HUES64 (cell line): ENCODE measurements around the gene RILPL2.
"Not testable (repeated sequence)": the region's sequence is repeated elsewhere in the genome, so short reads cannot be mapped to it uniquely, and the experiment has no call there.

Source experiments
- H3K27ac ChIP-seq: 2 replicates; pipeline ENCODE4 v1.7.0; 2013; ENCODE audit warnings: low read depth, low read length, inconsistent platforms
- H3K27me3 ChIP-seq: 2 replicates; pipeline ENCODE4 v1.6.1; 2013; ENCODE audit warnings: mild to moderate bottlenecking, low read length; ENCODE audit not compliant: insufficient read depth
- H3K36me3 ChIP-seq: 2 replicates; pipeline ENCODE4 v1.6.1; 2013; ENCODE audit warnings: mild to moderate bottlenecking, low read length; ENCODE audit not compliant: insufficient read depth
- H3K4me1 ChIP-seq: 2 replicates; pipeline ENCODE4 v1.6.1; 2013; ENCODE audit warnings: mild to moderate bottlenecking, low read length, moderate library complexity; ENCODE audit not compliant: insufficient read depth
- H3K4me3 ChIP-seq: 2 replicates; pipeline ENCODE4 v1.5.1; 2013; ENCODE audit warnings: mild to moderate bottlenecking, low read length, moderate library complexity
- H3K9ac ChIP-seq: 2 replicates; pipeline ENCODE4 v1.6.1; 2013; ENCODE audit warnings: mild to moderate bottlenecking, low read depth, low read length
- H3K9me3 ChIP-seq: 2 replicates; pipeline ENCODE4 v1.6.1; 2013; ENCODE audit warnings: low read depth, low read length; ENCODE audit not compliant: insufficient read depth
- WGBS: fragments of 150-250, 120-280 bp; methylation state at CpG from one replicate; pipeline ENCODE4 v1.1.7; 2013; ENCODE audit warnings: missing lambda C conversion rate; 5-methylcytosine and 5-hydroxymethylcytosine counted together

RILPL2 gene

GRCh38 chr12:123449249-123449733, 12.8 kb upstream of the RILPL2 start:
- Histone ChIP-seq H3K27me3 (no peaks in the 10 kb centered on the region), H3K27ac (no peak overlapping the region), H3K4me3 (no peak overlapping the region), H3K4me1 (peaks cover 3% of the 10 kb centered on the region; the same call in 1 of the 2 replicates), H3K9ac (no peak overlapping the region), H3K9me3 (no peaks in the 10 kb centered on the region), H3K36me3 (no peaks in the 10 kb centered on the region)
- 90% methylated on average over 2 of the region's 2 CpGs for WGBS

DNA sequence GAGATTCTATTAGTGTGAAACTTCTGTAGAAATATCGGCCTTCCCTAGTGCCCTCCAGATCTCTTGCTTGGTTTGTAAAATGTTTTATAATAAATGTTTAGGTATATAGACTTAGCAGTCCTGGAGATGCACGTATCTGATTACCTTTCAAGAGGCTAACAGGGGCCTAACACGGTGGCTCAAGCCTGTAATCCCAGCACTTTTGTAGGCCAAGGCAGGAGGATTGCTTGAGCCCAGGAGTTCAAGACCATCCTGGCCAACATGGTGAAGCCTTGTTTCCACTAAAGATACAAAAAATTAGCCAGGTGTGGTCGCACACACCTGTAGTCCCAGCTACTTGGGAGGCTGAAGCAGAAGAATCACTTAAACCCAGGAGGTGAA, 9.8 kb upstream of the RILPL2 start:
- Histone ChIP-seq H3K27ac (no peak overlapping the region), H3K36me3 (no peaks in the 10 kb centered on the region), H3K9ac (no peak overlapping the region), H3K27me3 (no peaks in the 10 kb centered on the region), H3K4me1 (peaks cover 3% of the 10 kb centered on the region; the same call in 1 of the 2 replicates), H3K4me3 (no peak overlapping the region), H3K9me3 (no peaks in the 10 kb centered on the region)
- 66% methylated on average over 4 of the region's 4 CpGs for WGBS

GRCh38 chr12:123445388-123446332, 9.2 kb upstream of the RILPL2 start:
- no peak overlapping the region for H3K9ac ChIP-seq

DNA sequence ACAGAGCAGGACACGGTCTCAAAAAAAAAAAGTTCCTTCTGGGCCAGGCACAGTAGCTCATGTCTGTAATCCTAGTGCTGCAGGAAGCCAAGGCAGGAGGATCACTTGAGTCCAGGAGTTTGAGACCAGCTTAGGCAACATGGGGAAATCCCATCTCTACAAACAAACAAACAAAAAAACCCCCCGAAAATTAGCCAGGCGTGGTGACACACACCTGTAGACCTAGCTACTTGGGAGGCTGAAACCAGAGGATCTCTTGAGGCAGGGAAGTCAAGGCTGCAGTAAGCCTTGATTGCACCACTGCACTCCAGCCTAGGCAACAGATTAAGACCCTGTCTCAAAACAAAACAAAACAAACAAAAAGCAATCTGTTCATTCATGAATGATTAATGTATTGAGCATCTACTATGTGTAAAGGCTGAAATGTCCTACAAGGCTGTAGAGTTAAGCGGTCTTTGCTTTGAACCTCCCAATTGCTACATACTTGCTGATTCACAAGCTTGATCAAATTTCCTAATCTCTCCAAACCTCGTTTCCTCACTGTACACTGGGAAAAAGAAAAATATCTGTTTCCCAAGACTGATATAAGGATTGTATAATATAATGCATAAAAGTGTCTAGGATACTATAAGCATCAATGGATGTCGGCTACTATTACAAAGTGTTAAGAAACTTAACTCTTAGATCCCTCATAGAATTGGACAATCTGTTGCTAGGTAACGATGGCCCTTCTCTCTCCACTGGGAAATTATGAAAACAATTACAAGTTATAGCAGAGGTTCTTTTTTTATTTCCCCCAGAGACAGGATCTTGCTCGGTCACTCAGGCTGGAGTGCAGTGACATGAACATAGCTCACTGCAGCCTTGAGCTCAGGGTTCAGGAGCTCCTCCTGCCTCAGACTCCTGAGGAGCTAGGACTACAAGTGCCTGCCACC, 7.9 kb upstream of the RILPL2 start:
- no peak overlapping the region for H3K27ac ChIP-seq
- H3K9me3 ChIP-seq: no peaks in the 10 kb centered on the region
- H3K4me3 ChIP-seq: no peak overlapping the region
- H3K9ac ChIP-seq: no peak overlapping the region
- no peaks in the 10 kb centered on the region for H3K27me3 ChIP-seq
- WGBS: 98% methylated on average over 7 of the region's 8 CpGs
- peaks cover 3% of the 10 kb centered on the region; the same call in 1 of the 2 replicates for H3K4me1 ChIP-seq
- H3K36me3 ChIP-seq: no peaks in the 10 kb centered on the region

More at GRCh38 chr12:123445388-123446332, 9.2 kb upstream of the RILPL2 start:
- 60% methylated on average over 18 of the region's 18 CpGs for WGBS
- H3K27me3 ChIP-seq: no peaks in the 10 kb centered on the region
- no peak overlapping the region for H3K27ac ChIP-seq
- H3K9me3 ChIP-seq: no peaks in the 10 kb centered on the region
- no peak overlapping the region for H3K4me3 ChIP-seq
- H3K36me3 ChIP-seq: no peaks in the 10 kb centered on the region
- H3K4me1 ChIP-seq: peaks cover 3% of the 10 kb centered on the region; the same call in 1 of the 2 replicates

GRCh38 chr12:123442774-123443173, 6.3 kb upstream of the RILPL2 start:
- H3K4me1 ChIP-seq: peaks cover 3% of the 10 kb centered on the region; the same call in 1 of the 2 replicates
- no peak overlapping the region for H3K9ac ChIP-seq
- H3K4me3 ChIP-seq: no peak overlapping the region
- no peak overlapping the region for H3K27ac ChIP-seq
- H3K27me3 ChIP-seq: peaks cover 3% of the 10 kb centered on the region
- no peaks in the 10 kb centered on the region for H3K9me3 ChIP-seq
- H3K36me3 ChIP-seq: no peaks in the 10 kb centered on the region
- 93% methylated on average over 4 of the region's 4 CpGs for WGBS

- Histone ChIP-seq H3K9me3 (no peaks in the 10 kb centered on the region), H3K4me1 (peaks cover 3% of the 10 kb centered on the region; the same call in 1 of the 2 replicates), H3K27me3 (peaks cover 13% of the 10 kb centered on the region), H3K4me3 (no peak overlapping the region), H3K9ac (no peak overlapping the region), H3K36me3 (no peaks in the 10 kb centered on the region), H3K27ac (no peak overlapping the region)
- 86% methylated on average over 13 of the region's 13 CpGs for WGBS
These were observed 5.2 kb upstream of the RILPL2 start for GRCh38 chr12:123441523-123442164.

GRCh38 chr12:123435636-123436016, 858 bp downstream of the RILPL2 start:
- peak overlapping the region; percentile 69 for H3K4me3 ChIP-seq
- H3K27ac ChIP-seq: no peak overlapping the region
- H3K9ac ChIP-seq: no peak overlapping the region
- H3K9me3 ChIP-seq: no peaks in the 10 kb centered on the region
- no peaks in the 10 kb centered on the region for H3K36me3 ChIP-seq
- 67% methylated on average over 5 of the region's 5 CpGs for WGBS
- no peaks in the 10 kb centered on the region for H3K4me1 ChIP-seq
- peaks cover 28% of the 10 kb centered on the region for H3K27me3 ChIP-seq

GRCh38 chr12:123433615-123434014, 2.9 kb downstream of the RILPL2 start:
- Histone ChIP-seq H3K4me1 (no peaks in the 10 kb centered on the region), H3K27me3 (peaks cover 28% of the 10 kb centered on the region), H3K36me3 (no peaks in the 10 kb centered on the region), H3K27ac (no peak overlapping the region), H3K9me3 (no peaks in the 10 kb centered on the region), H3K4me3 (no peak overlapping the region), H3K9ac (no peak overlapping the region)
- WGBS: 93% methylated on average over 6 of the region's 6 CpGs

GRCh38 chr12:123431951-123432817, 4.3 kb downstream of the RILPL2 start:
- not testable (repeated sequence) for H3K4me3 ChIP-seq, H3K4me1 ChIP-seq, H3K9ac ChIP-seq, H3K36me3 ChIP-seq, H3K9me3 ChIP-seq, H3K27ac ChIP-seq
- WGBS: 90% methylated on average over 15 of the region's 15 CpGs
- peaks cover 20% of the 10 kb centered on the region for H3K27me3 ChIP-seq

DNA sequence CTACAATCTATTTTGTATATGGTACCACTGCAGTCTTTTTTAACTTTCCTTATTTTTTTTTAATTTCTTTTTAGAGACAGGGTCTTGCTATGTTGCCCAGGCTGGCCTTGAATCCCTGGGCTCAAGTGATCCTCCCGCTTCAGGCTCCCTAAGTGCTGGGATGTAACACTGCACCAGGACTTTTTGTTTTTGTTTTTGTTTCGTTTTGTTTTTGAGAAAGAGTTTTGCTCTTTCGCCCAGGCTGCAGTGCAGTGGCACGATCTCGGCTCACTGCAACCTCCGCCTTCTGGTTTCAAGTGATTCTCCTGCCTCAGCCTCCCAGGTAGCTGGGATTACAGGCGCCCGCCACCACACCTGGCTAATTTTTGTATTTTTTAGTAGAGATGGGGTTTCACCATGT, 7.4 kb downstream of the RILPL2 start:
- not testable (repeated sequence) for H3K9me3 ChIP-seq, H3K4me1 ChIP-seq, H3K27me3 ChIP-seq, H3K4me3 ChIP-seq, H3K9ac ChIP-seq, H3K36me3 ChIP-seq, H3K27ac ChIP-seq
- WGBS: 94% methylated on average over 8 of the region's 8 CpGs
